Astrocyte (in vitro differentiated cells and primary cell): ENCODE measurements around the gene DIP2B. TPM values are rescaled to one million over a fixed set of nuclear protein-coding genes. Genes with fewer than 3 reads are reported as not detected.

Experiments
- DNase-seq: peaks from one replicate; pipeline ENCODE4 v3.0.0-alpha.2; 2010; ENCODE audit warnings: low read depth
- FAIRE-seq: peaks from 2 replicates; lab custom pipeline; 2011; peaks lifted over from hg19 to GRCh38; lab: Jason Lieb, UNC
- H2AFZ ChIP-seq: 2 replicates; pipeline ENCODE4 v1.6.0; 2012; ENCODE audit warnings: low read depth, low read length, inconsistent platforms
- H3K27ac ChIP-seq: 2 replicates; pipeline ENCODE4 v1.5.1; 2011; ENCODE audit warnings: low read depth, low read length, inconsistent platforms
- H3K27me3 ChIP-seq: 2 replicates; pipeline ENCODE4 v1.6.0; 2011; ENCODE audit warnings: low read length, inconsistent platforms; ENCODE audit not compliant: insufficient read depth
- H3K36me3 ChIP-seq: 2 replicates; pipeline ENCODE4 v1.5.1; 2011; ENCODE audit warnings: low read length, inconsistent platforms; ENCODE audit not compliant: insufficient read depth
- H3K4me1 ChIP-seq: 2 replicates; pipeline ENCODE4 v1.5.1; 2011; ENCODE audit warnings: low read length, inconsistent platforms; ENCODE audit not compliant: insufficient read depth
- H3K4me2 ChIP-seq: 2 replicates; pipeline ENCODE4 v1.6.0; 2012; ENCODE audit warnings: low read length, inconsistent platforms
- H3K4me3 ChIP-seq: 2 replicates; pipeline ENCODE4 v1.5.1; 2011; ENCODE audit warnings: low read depth, mild to moderate bottlenecking, low read length, inconsistent platforms; ENCODE audit not compliant: insufficient read depth
- H3K79me2 ChIP-seq: 2 replicates; pipeline ENCODE4 v1.6.0; 2012; ENCODE audit warnings: mild to moderate bottlenecking, low read length, inconsistent platforms; ENCODE audit not compliant: insufficient read depth
- H3K9ac ChIP-seq: 2 replicates; pipeline ENCODE4 v1.6.0; 2012; ENCODE audit warnings: mild to moderate bottlenecking, low read length, inconsistent platforms
- H3K9me3 ChIP-seq: 2 replicates; pipeline ENCODE4 v1.5.1; 2012; ENCODE audit warnings: low read depth, mild to moderate bottlenecking, low read length, inconsistent platforms; ENCODE audit not compliant: insufficient read depth
- H4K20me1 ChIP-seq: 2 replicates; pipeline ENCODE4 v1.6.0; 2012; ENCODE audit warnings: low read length, inconsistent platforms; ENCODE audit not compliant: insufficient read depth
- H3K27ac Mint-ChIP-seq: one replicate; pipeline ENCODE4 v1.8.0; 2021; ENCODE audit warnings: mild to moderate bottlenecking, mixed read lengths; ENCODE audit not compliant: unreplicated experiment
- H3K27me3 Mint-ChIP-seq: one replicate; pipeline ENCODE4 v1.8.0; 2021; ENCODE audit warnings: low read depth, mixed read lengths; ENCODE audit not compliant: unreplicated experiment
- H3K36me3 Mint-ChIP-seq: one replicate; pipeline ENCODE4 v1.8.0; 2021; ENCODE audit warnings: low read depth, mixed read lengths; ENCODE audit not compliant: unreplicated experiment
- H3K4me1 Mint-ChIP-seq: one replicate; pipeline ENCODE4 v1.8.0; 2021; ENCODE audit warnings: low read depth, mixed read lengths; ENCODE audit not compliant: unreplicated experiment
- H3K4me3 Mint-ChIP-seq: one replicate; pipeline ENCODE4 v1.8.0; 2021; ENCODE audit warnings: mild to moderate bottlenecking, moderate library complexity, mixed read lengths; ENCODE audit not compliant: unreplicated experiment
- H3K9me3 Mint-ChIP-seq: one replicate; pipeline ENCODE4 v1.8.0; 2021; ENCODE audit warnings: mild to moderate bottlenecking, mixed read lengths; ENCODE audit not compliant: unreplicated experiment
- EZH2 ChIP-seq: IDR thresholded peaks from 2 replicates; pipeline ENCODE4 v1.6.1; 2012; ENCODE audit warnings: mild to moderate bottlenecking, low read length, inconsistent platforms; ENCODE audit not compliant: insufficient read depth
- total RNA-seq: library from RNA; stranded (reverse); gene quantifications from 2 replicates; pipeline ENCODE4 v1.2.1, GENCODE V29; 2021
- TF ChIP-seq, protein P1 (sequence below): IDR thresholded peaks from 2 replicates; pipeline ENCODE4 v1.5.1; 2011; ENCODE audit warnings: low read depth, mild to moderate bottlenecking, inconsistent platforms, low read length, moderate library complexity; ENCODE audit not compliant: insufficient read depth

DIP2B gene
- total RNA-seq, 1 donor from 2014 or later = 53.2 TPM

DNA sequence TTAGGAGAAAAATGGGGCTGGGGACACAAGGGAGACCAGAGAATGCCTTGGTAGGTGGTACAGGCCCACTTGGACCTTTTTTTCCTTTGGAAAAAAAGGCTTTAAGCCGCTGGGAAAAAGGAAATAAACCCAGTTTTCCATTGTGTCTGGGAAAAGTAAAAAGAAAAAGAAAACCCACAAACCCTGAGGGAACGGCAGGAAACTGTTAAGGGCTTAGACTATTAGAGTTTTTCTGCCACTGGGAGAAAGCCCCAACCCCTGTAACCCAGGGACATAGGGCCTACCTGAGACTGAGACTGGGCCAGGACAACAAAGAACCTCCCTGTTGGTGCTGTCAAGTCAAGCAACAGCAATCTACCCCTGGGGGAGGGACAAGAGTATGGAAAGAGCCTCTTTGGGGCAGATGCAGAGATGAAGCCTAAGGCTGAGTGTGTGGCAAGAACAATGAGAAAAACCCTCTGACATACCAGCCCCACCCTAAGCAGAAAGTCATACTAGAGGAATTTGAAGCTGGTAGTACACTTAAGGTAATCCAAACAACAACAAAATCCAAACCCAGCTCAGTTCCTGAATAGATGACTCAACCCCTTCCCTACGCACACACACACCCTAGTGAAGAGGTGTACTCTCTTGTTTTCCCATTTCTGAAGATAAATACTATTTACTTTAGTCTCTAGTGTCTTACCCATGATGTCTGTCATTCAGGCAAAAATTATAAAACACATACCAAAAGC is 281.9 kb downstream of the DIP2B start:
- TF ChIP-seq, protein P1, sequence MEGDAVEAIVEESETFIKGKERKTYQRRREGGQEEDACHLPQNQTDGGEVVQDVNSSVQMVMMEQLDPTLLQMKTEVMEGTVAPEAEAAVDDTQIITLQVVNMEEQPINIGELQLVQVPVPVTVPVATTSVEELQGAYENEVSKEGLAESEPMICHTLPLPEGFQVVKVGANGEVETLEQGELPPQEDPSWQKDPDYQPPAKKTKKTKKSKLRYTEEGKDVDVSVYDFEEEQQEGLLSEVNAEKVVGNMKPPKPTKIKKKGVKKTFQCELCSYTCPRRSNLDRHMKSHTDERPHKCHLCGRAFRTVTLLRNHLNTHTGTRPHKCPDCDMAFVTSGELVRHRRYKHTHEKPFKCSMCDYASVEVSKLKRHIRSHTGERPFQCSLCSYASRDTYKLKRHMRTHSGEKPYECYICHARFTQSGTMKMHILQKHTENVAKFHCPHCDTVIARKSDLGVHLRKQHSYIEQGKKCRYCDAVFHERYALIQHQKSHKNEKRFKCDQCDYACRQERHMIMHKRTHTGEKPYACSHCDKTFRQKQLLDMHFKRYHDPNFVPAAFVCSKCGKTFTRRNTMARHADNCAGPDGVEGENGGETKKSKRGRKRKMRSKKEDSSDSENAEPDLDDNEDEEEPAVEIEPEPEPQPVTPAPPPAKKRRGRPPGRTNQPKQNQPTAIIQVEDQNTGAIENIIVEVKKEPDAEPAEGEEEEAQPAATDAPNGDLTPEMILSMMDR = no peak
- no peak for TF ChIP-seq EZH2
- peak overlapping the region; percentile 76 for H3K9ac ChIP-seq
- H3K4me3 ChIP-seq = peak overlapping the region; percentile 30
- peak overlapping the region; percentile 50 for H3K4me3 Mint-ChIP-seq
- H3K27me3 Mint-ChIP-seq = no peaks in the 10 kb centered on the region
- peaks cover 10% of the 10 kb centered on the region for H3K36me3 Mint-ChIP-seq
- H3K4me2 ChIP-seq = peak overlapping the region; percentile 81
- no peaks in the 10 kb centered on the region for H3K27me3 ChIP-seq
- H3K9me3 ChIP-seq = no peaks in the 10 kb centered on the region
- peak overlapping the region; percentile 92 for H3K27ac ChIP-seq
- H3K27ac Mint-ChIP-seq = peak overlapping the region; percentile 99
- DNase-seq = peak; percentile 98
- H2AFZ ChIP-seq = no peak overlapping the region
- FAIRE-seq = no peak
- H4K20me1 ChIP-seq = peaks cover 9% of the 10 kb centered on the region
- H3K36me3 ChIP-seq = peaks cover 4% of the 10 kb centered on the region
- peaks cover 19% of the 10 kb centered on the region for H3K4me1 Mint-ChIP-seq
- peaks cover 20% of the 10 kb centered on the region for H3K79me2 ChIP-seq
- peaks cover 3% of the 10 kb centered on the region for H3K9me3 Mint-ChIP-seq
- peaks cover 35% of the 10 kb centered on the region for H3K4me1 ChIP-seq

DNA sequence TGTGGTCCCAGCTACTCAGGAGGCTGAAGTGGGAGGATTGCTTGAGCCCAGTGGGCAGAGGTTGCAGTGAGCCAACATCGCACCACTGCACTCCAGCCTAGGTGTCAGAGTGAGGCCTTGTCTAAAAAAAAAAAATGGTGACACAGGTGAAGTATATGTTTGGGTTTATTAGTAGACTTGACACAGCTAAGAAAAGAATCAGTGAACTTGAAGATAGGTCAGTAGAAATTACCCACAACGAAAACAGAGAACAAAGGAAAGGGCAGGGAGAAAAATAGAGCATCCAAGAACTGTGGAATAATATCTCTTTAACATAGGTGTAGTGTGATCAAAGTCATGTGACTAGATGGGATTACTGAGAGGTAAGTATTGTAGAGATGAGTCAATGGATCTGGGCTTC is 282.8 kb downstream of the DIP2B start:
- Histone ChIP-seq H3K9ac (peak overlapping the region; percentile 32), H4K20me1 (peaks cover 9% of the 10 kb centered on the region), H3K27me3 (no peaks in the 10 kb centered on the region), H3K4me1 (peaks cover 35% of the 10 kb centered on the region), H3K4me2 (peak overlapping the region; percentile 81), H2AFZ (no peak overlapping the region), H3K79me2 (peaks cover 20% of the 10 kb centered on the region), H3K9me3 (no peaks in the 10 kb centered on the region), H3K36me3 (no peaks in the 10 kb centered on the region), H3K27ac (peak overlapping the region; percentile 92), H3K4me3 (no peak overlapping the region)
- Mint-ChIP-seq H3K4me3 (peak overlapping the region; percentile 37), H3K9me3 (peaks cover 3% of the 10 kb centered on the region), H3K27ac (no peak overlapping the region), H3K27me3 (no peaks in the 10 kb centered on the region), H3K36me3 (peaks cover 7% of the 10 kb centered on the region), H3K4me1 (peaks cover 19% of the 10 kb centered on the region)
- no peak for FAIRE-seq
- TF ChIP-seq EZH2 = no peak
- TF ChIP-seq, protein P1 = no peak
- DNase-seq = no peak

DNA sequence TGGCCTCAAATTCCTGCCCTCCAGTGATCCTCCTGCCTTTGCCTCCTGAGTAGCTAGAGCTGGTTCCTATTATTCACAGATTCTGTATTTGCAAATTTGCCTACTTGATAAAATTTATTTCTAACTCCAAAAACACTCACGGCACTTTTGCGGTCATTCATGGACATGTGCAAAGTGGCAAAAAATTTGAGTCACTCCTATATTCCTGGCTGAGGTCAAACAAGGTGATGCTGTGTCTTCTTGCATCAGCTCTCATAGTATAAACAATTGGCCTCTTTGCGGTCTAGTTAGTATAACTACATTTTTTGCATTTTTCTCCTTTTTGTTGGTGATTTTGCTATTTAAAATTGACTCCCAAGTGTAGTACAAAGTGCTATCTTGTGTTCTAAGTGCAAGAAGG is 283.8 kb downstream of the DIP2B start:
- no peak overlapping the region for H3K4me3 ChIP-seq
- TF ChIP-seq, protein P1 = no peak
- peak overlapping the region; percentile 77 for H3K4me2 ChIP-seq
- no peak overlapping the region for H2AFZ ChIP-seq
- Mint-ChIP-seq H3K27me3 (no peaks in the 10 kb centered on the region), H3K4me3 (no peak overlapping the region), H3K36me3 (peaks cover 7% of the 10 kb centered on the region), H3K9me3 (peaks cover 3% of the 10 kb centered on the region), H3K27ac (no peak overlapping the region), H3K4me1 (peaks cover 19% of the 10 kb centered on the region)
- peak overlapping the region; percentile 36 for H3K27ac ChIP-seq
- peaks cover 35% of the 10 kb centered on the region for H3K4me1 ChIP-seq
- FAIRE-seq (no peak), DNase-seq (peak; percentile 98)
- H3K27me3 ChIP-seq = no peaks in the 10 kb centered on the region
- no peaks in the 10 kb centered on the region for H3K36me3 ChIP-seq
- H3K9ac ChIP-seq = no peak overlapping the region
- H3K9me3 ChIP-seq = no peaks in the 10 kb centered on the region
- H3K79me2 ChIP-seq = peaks cover 20% of the 10 kb centered on the region
- peaks cover 9% of the 10 kb centered on the region for H4K20me1 ChIP-seq
